ENCODE results near the gene ATP11A.
"Not testable (repeated sequence)": the region's sequence is repeated elsewhere in the genome, so short reads cannot be mapped to it uniquely, and the experiment has no call there.

ATP11A gene

DNA sequence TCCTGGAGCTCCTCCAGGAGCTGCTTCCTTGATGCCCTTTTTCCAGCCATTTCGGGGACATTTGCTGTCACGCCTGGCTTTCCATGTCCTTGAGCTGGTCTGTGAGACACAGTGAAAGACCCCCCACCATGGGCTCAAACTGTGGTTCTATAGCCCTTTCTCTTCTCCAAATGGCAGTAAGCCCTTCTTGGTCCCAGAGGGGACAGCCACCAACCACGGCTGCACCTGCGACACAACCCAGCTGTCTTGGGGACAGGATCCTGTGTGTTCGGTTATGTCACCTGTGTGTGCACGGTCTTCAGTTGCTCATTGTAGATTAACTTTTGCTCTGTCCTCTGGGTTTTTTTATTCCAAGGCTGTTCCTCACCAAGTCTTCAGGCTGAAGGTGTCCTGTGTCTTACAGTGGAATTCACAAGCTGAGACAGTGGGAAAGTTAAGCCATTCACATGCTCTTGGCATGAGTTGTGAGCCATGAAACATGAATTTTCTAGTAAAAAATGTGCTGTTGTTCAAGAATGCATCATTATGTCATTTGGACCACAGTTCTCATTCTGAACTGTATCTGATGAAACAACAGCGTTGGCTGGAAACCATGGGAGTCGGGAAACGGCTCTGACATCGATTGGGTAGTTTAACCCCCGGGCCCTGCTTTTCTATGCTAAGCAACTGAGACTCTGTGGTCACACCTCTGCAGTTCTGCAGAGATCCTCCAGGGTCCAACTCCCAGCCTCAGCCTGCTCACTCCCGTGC is 149.7 kb downstream of the ATP11A start:
- Histone ChIP-seq H3K27me3 (ENCODE audit: insufficient read depth, low read length, poor library complexity) (no peaks in the 10 kb centered on the region), H2AK5ac (ENCODE audit: low read length) (no peak overlapping the region), H3K79me1 (ENCODE audit: low read length) (no peaks in the 10 kb centered on the region), H3K4me3 (ENCODE audit: low read length) (no peak overlapping the region), H4K8ac (ENCODE audit: low read depth, low read length) (no peak overlapping the region), H2BK15ac (replicated peaks; ENCODE audit: low read depth) (no peak overlapping the region), H2BK5ac (ENCODE audit: low read length) (no peak overlapping the region), H3K56ac (ENCODE audit: low read length) (no peak overlapping the region), H3K27ac (ENCODE audit: low read depth, low read length) (no peak overlapping the region), H3K23ac (ENCODE audit: low read length) (no peak overlapping the region), H3K9ac (ENCODE audit: low read length) (no peak overlapping the region), H3K4me2 (ENCODE audit: low read length) (no peak overlapping the region), H3K18ac (ENCODE audit: low read length) (no peak overlapping the region), H3K79me2 (ENCODE audit: control insufficient read depth, insufficient read depth, low read length) (no peaks in the 10 kb centered on the region), H2BK120ac (ENCODE audit: low read depth, low read length) (no peak overlapping the region), H3K36me3 (ENCODE audit: control insufficient read depth, insufficient read depth, low read length) (peaks cover 7% of the 10 kb centered on the region), H3K4me1 (ENCODE audit: control insufficient read depth, low read depth, low read length) (no peaks in the 10 kb centered on the region), H4K5ac (ENCODE audit: low read length) (no peak overlapping the region), H3K4ac (ENCODE audit: low read depth, low read length) (no peak overlapping the region)
- DNase-seq, result no peak
- no CpG with 5 or more reads among the region's 12 CpGs for WGBS (ENCODE audit: extremely low coverage, insufficient coverage, low lambda C conversion rate)

- no CpG with 5 or more reads among the region's 34 CpGs for WGBS (ENCODE audit: extremely low coverage, insufficient coverage, low lambda C conversion rate)
- DNase-seq, result no peak
- no peaks in the 10 kb centered on the region for H3K79me1 ChIP-seq (ENCODE audit: low read length)
- no peak overlapping the region for H3K4me2 ChIP-seq (ENCODE audit: low read length)
- no peak overlapping the region for H3K27ac ChIP-seq (ENCODE audit: low read depth, low read length)
- H3K27me3 ChIP-seq (ENCODE audit: insufficient read depth, low read length, poor library complexity), result no peaks in the 10 kb centered on the region
- no peaks in the 10 kb centered on the region for H3K79me2 ChIP-seq (ENCODE audit: control insufficient read depth, insufficient read depth, low read length)
- H3K4me1 ChIP-seq (ENCODE audit: control insufficient read depth, low read depth, low read length), result no peaks in the 10 kb centered on the region
- H2BK15ac ChIP-seq (replicated peaks; ENCODE audit: low read depth), result no peak overlapping the region
- H4K5ac ChIP-seq (ENCODE audit: low read length), result no peak overlapping the region
- no peak overlapping the region for H3K9ac ChIP-seq (ENCODE audit: low read length)
- no peak overlapping the region for H4K8ac ChIP-seq (ENCODE audit: low read depth, low read length)
- H3K4me3 ChIP-seq (ENCODE audit: low read length), result no peak overlapping the region
- H2BK120ac ChIP-seq (ENCODE audit: low read depth, low read length), result no peak overlapping the region
- no peak overlapping the region for H3K4ac ChIP-seq (ENCODE audit: low read depth, low read length)
- no peak overlapping the region for H3K56ac ChIP-seq (ENCODE audit: low read length)
- H3K36me3 ChIP-seq (ENCODE audit: control insufficient read depth, insufficient read depth, low read length), result peaks cover 4% of the 10 kb centered on the region
- H3K18ac ChIP-seq (ENCODE audit: low read length), result no peak overlapping the region
- no peak overlapping the region for H2BK5ac ChIP-seq (ENCODE audit: low read length)
- H2AK5ac ChIP-seq (ENCODE audit: low read length), result no peak overlapping the region
- H3K23ac ChIP-seq (ENCODE audit: low read length), result no peak overlapping the region
These were observed 150.8 kb downstream of the ATP11A start for GRCh38 chr13:112840472-112841302.

GRCh38 chr13:112841303-112842015 is 151.6 kb downstream of the ATP11A start:
- H3K4me1 ChIP-seq (ENCODE audit: control insufficient read depth, low read depth, low read length); H3K27me3 ChIP-seq (ENCODE audit: insufficient read depth, low read length, poor library complexity): not testable (repeated sequence)

DNA sequence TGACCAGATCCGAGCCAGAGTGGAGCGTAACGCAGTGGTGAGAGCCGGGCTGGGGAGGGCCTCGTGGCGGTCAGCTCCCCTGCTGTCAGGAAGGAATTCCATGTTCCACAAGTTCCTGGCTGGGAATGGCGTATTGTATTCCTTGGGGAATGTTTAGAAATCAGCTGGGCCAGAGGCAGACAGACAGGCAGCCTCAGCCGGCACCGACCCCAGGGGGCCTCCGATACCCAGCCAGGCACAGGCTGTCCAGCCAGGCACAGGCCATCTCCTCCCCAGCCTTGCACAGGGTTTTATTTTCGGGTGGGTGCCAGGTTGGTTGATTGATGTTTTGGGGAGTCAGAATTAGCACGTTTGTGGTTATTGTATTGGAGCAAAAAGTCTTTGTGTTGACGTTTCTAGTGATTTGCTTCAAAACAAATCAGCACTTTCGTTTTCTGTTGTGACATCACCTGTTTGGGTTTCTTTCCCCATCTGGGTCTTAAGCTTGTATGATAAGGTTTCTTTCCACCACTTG is 152.6 kb downstream of the ATP11A start:
- Histone ChIP-seq H2BK120ac (ENCODE audit: low read depth, low read length) (no peak overlapping the region), H3K36me3 (ENCODE audit: control insufficient read depth, insufficient read depth, low read length) (peaks cover 2% of the 10 kb centered on the region), H3K79me1 (ENCODE audit: low read length) (no peaks in the 10 kb centered on the region), H3K4me2 (ENCODE audit: low read length) (no peak overlapping the region), H3K23ac (ENCODE audit: low read length) (no peak overlapping the region), H2BK15ac (replicated peaks; ENCODE audit: low read depth) (no peak overlapping the region), H4K8ac (ENCODE audit: low read depth, low read length) (no peak overlapping the region), H3K18ac (ENCODE audit: low read length) (no peak overlapping the region), H3K4me1 (ENCODE audit: control insufficient read depth, low read depth, low read length) (no peaks in the 10 kb centered on the region), H3K4ac (ENCODE audit: low read depth, low read length) (no peak overlapping the region), H3K79me2 (ENCODE audit: control insufficient read depth, insufficient read depth, low read length) (no peaks in the 10 kb centered on the region), H3K9ac (ENCODE audit: low read length) (no peak overlapping the region), H3K27ac (ENCODE audit: low read depth, low read length) (no peak overlapping the region), H3K56ac (ENCODE audit: low read length) (no peak overlapping the region), H3K27me3 (ENCODE audit: insufficient read depth, low read length, poor library complexity) (no peaks in the 10 kb centered on the region), H4K5ac (ENCODE audit: low read length) (no peak overlapping the region), H2BK5ac (ENCODE audit: low read length) (no peak overlapping the region), H2AK5ac (ENCODE audit: low read length) (no peak overlapping the region), H3K4me3 (ENCODE audit: low read length) (no peak overlapping the region)
- no CpG with 5 or more reads among the region's 14 CpGs for WGBS (ENCODE audit: extremely low coverage, insufficient coverage, low lambda C conversion rate)
- peak; percentile 83 for DNase-seq

More at GRCh38 chr13:112841303-112842015, 151.6 kb downstream of the ATP11A start:
- H3K18ac ChIP-seq (ENCODE audit: low read length); H3K36me3 ChIP-seq (ENCODE audit: control insufficient read depth, insufficient read depth, low read length); H3K4me2 ChIP-seq (ENCODE audit: low read length); H2BK15ac ChIP-seq (replicated peaks; ENCODE audit: low read depth); DNase-seq; H3K23ac ChIP-seq (ENCODE audit: low read length); H3K9ac ChIP-seq (ENCODE audit: low read length); H2BK5ac ChIP-seq (ENCODE audit: low read length); H3K27ac ChIP-seq (ENCODE audit: low read depth, low read length); H3K4me3 ChIP-seq (ENCODE audit: low read length); H3K4ac ChIP-seq (ENCODE audit: low read depth, low read length); H2BK120ac ChIP-seq (ENCODE audit: low read depth, low read length); H3K79me2 ChIP-seq (ENCODE audit: control insufficient read depth, insufficient read depth, low read length); H3K56ac ChIP-seq (ENCODE audit: low read length); H3K79me1 ChIP-seq (ENCODE audit: low read length); H2AK5ac ChIP-seq (ENCODE audit: low read length); H4K5ac ChIP-seq (ENCODE audit: low read length); H4K8ac ChIP-seq (ENCODE audit: low read depth, low read length): not testable (repeated sequence)
- WGBS (ENCODE audit: extremely low coverage, insufficient coverage, low lambda C conversion rate), result no CpG with 5 or more reads among the region's 31 CpGs

DNA sequence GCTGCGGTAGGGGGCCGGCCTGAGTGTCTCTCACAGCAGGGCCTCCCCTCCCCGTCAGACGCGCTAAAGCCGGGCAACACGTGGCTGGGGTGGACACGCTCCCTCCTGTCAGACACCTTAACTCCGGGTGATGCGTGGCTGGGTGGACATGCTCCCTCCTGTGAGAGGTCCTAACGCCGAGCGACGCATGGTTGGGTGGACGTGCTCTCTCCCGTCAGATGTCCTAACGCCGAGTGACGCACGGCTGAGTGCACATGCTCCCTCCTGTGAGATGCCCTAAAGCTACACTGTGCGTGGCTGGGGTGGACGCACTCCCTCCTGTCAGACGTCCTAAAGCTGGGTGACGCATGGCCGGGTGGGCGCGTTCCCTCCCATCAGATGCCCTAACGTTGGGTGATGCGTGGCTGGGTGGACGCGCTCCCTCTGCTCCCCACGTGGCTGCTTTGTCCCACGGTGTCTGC is 153.1 kb downstream of the ATP11A start:
- H3K18ac ChIP-seq (ENCODE audit: low read length), result no peak overlapping the region
- H3K23ac ChIP-seq (ENCODE audit: low read length), result peak overlapping the region; percentile 9
- H2AK5ac ChIP-seq (ENCODE audit: low read length), result no peak overlapping the region
- H3K4me3 ChIP-seq (ENCODE audit: low read length), result no peak overlapping the region
- no peaks in the 10 kb centered on the region for H3K27me3 ChIP-seq (ENCODE audit: insufficient read depth, low read length, poor library complexity)
- H3K9ac ChIP-seq (ENCODE audit: low read length), result no peak overlapping the region
- peak overlapping the region; percentile 42 for H3K56ac ChIP-seq (ENCODE audit: low read length)
- no peak overlapping the region for H4K5ac ChIP-seq (ENCODE audit: low read length)
- no peaks in the 10 kb centered on the region for H3K79me1 ChIP-seq (ENCODE audit: low read length)
- no peaks in the 10 kb centered on the region for H3K79me2 ChIP-seq (ENCODE audit: control insufficient read depth, insufficient read depth, low read length)
- H2BK15ac ChIP-seq (replicated peaks; ENCODE audit: low read depth), result no peak overlapping the region
- no peak overlapping the region for H4K8ac ChIP-seq (ENCODE audit: low read depth, low read length)
- no peak overlapping the region for H2BK120ac ChIP-seq (ENCODE audit: low read depth, low read length)
- peak overlapping the region; percentile 41 for H2BK5ac ChIP-seq (ENCODE audit: low read length)
- H3K4ac ChIP-seq (ENCODE audit: low read depth, low read length), result no peak overlapping the region
- peaks cover 2% of the 10 kb centered on the region for H3K36me3 ChIP-seq (ENCODE audit: control insufficient read depth, insufficient read depth, low read length)
- H3K27ac ChIP-seq (ENCODE audit: low read depth, low read length), result no peak overlapping the region
- H3K4me2 ChIP-seq (ENCODE audit: low read length), result no peak overlapping the region
- no peaks in the 10 kb centered on the region for H3K4me1 ChIP-seq (ENCODE audit: control insufficient read depth, low read depth, low read length)
- DNase-seq, result no peak
- no CpG with 5 or more reads among the region's 33 CpGs for WGBS (ENCODE audit: extremely low coverage, insufficient coverage, low lambda C conversion rate)
